RWPE2 (cell line): ENCODE data around the gene RNU7-1.
A peak's percentile ranks its signal among the peaks of the same experiment; 100 is the strongest.

ENCODE experiments used
- ATAC-seq: fragments of 200-7000 bp; cut with Tn5 transposase; 3 replicates; pipeline ENCODE4 v1.9.1; 2021; ENCODE audit warnings: low read depth
- DNase-seq: peaks from one replicate; pipeline ENCODE4 v3.0.0-alpha.2; 2020; ENCODE audit warnings: low spot score
- H3K27ac ChIP-seq: fragments of 450-650 bp; 2 replicates; pipeline ENCODE4 v1.5.1; 2017; ENCODE audit warnings: mild to moderate bottlenecking; ENCODE audit not compliant: poor library complexity, severe bottlenecking
- H3K27me3 ChIP-seq: fragments of 250-450 bp; sonication (Bioruptor Pico); 2 replicates; pipeline ENCODE4 v1.5.1; 2021; ENCODE audit warnings: mild to moderate bottlenecking, moderate library complexity; ENCODE audit not compliant: insufficient read depth, poor library complexity, severe bottlenecking
- H3K36me3 ChIP-seq: fragments of 250-450 bp; sonication (Bioruptor Pico); 2 replicates; pipeline ENCODE4 v1.5.1; 2020; ENCODE audit warnings: low read depth, mild to moderate bottlenecking, moderate library complexity
- H3K4me1 ChIP-seq: fragments of 250-450 bp; sonication (Bioruptor Pico); 2 replicates; pipeline ENCODE4 v1.5.1; 2021; ENCODE audit warnings: mild to moderate bottlenecking, moderate library complexity; ENCODE audit not compliant: insufficient read depth, poor library complexity, severe bottlenecking
- H3K4me3 ChIP-seq: fragments of 250-450 bp; sonication (Bioruptor Pico); 2 replicates; pipeline ENCODE4 v1.5.1; 2021; ENCODE audit warnings: mild to moderate bottlenecking, moderate library complexity; ENCODE audit not compliant: severe bottlenecking
- H3K9me3 ChIP-seq: fragments of 250-450 bp; sonication (Bioruptor Pico); 2 replicates; pipeline ENCODE4 v1.5.1; 2021; ENCODE audit warnings: mild to moderate bottlenecking, moderate library complexity; ENCODE audit not compliant: severe bottlenecking
- CTCF ChIP-seq: fragments of 450-650 bp; IDR thresholded peaks from one replicate; pipeline ENCODE4 v1.5.1; 2017; ENCODE audit warnings: mild to moderate bottlenecking, moderate library complexity; ENCODE audit not compliant: poor library complexity, severe bottlenecking

Gene RNU7-1

DNA sequence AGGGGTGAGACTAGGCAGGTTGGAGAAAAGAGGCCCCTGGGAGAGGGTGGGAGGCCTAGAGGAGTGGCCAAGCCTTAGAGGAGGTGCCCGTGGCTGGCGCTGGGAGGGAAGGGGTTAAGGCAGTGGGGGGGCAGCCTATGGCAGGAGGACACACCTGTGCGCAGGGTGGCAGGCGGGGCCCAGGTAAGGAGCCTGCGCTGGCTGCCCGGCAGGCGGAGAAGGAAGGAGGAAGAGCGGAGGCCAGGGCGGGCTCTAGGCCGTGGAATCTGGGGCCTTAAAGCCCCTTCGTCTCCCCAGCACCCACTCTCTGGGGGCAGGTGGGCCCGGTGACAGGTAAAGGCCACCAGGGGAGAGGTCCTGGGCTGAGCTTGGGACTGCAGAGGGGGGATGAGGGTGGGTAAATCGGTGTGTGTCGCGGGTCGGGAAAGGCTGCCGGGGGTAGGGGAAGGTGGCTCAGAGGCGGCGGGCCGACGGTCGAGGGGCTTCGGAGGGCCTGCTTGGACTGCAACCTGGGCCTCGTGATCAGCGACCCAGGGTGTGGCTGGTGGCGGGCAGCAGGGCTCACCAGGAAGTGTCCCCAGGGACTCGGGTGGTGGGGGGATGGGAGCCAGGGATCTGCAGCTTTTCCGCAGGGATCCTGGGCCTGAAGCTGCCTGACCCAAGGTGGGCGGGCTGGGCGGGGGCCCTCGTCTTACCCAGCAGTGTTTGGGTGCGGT lies 19.6 kb downstream of the RNU7-1 start:
- Histone ChIP-seq H3K36me3 (peaks cover 45% of the 10 kb centered on the region), H3K27me3 (no peaks in the 10 kb centered on the region), H3K4me3 (peak overlapping the region; percentile 95), H3K9me3 (no peaks in the 10 kb centered on the region), H3K27ac (peak overlapping the region; percentile 87), H3K4me1 (peaks cover 23% of the 10 kb centered on the region)
- DNase-seq (peak; percentile 96), ATAC-seq (peak; percentile 77)
- no peak for TF ChIP-seq CTCF

GRCh38 chr12:6963791-6964413 lies 20.3 kb downstream of the RNU7-1 start:
- Histone ChIP-seq H3K27ac (peak overlapping the region; percentile 87), H3K36me3 (peaks cover 52% of the 10 kb centered on the region)
- ATAC-seq = no peak

GRCh38 chr12:6964605-6965025 lies 21.0 kb downstream of the RNU7-1 start:
- no peak for TF ChIP-seq CTCF
- Histone ChIP-seq H3K36me3 (peaks cover 59% of the 10 kb centered on the region), H3K27me3 (no peaks in the 10 kb centered on the region), H3K9me3 (no peaks in the 10 kb centered on the region), H3K4me1 (peaks cover 29% of the 10 kb centered on the region), H3K4me3 (peak overlapping the region; percentile 95), H3K27ac (peak overlapping the region; percentile 87)
- ATAC-seq (no peak; the same call in 2 of the 3 replicates), DNase-seq (no peak)

More at GRCh38 chr12:6963791-6964413, 20.3 kb downstream of the RNU7-1 start:
- peak; percentile 60 for DNase-seq
- Histone ChIP-seq H3K4me3 (peak overlapping the region; percentile 95), H3K4me1 (peaks cover 25% of the 10 kb centered on the region), H3K27me3 (no peaks in the 10 kb centered on the region), H3K9me3 (no peaks in the 10 kb centered on the region)
- TF ChIP-seq CTCF = no peak

- Histone ChIP-seq H3K36me3 (peaks cover 59% of the 10 kb centered on the region), H3K9me3 (no peaks in the 10 kb centered on the region), H3K4me3 (peak overlapping the region; percentile 95), H3K27ac (peak overlapping the region; percentile 87), H3K27me3 (no peaks in the 10 kb centered on the region), H3K4me1 (peaks cover 29% of the 10 kb centered on the region)
- ATAC-seq (peak; percentile 54), DNase-seq (peak; percentile 85)
- peak; percentile 90 for TF ChIP-seq CTCF
Observed at GRCh38 chr12:6965026-6965661, 21.5 kb downstream of the RNU7-1 start.
